H1 (cell line): ENCODE data around the gene CEP135.

ENCODE experiments used
- EP300 ChIP-seq, 2 experiments: IDR thresholded peaks; 1 replicate in 1 of 2; 2 replicates in 1 of 2; pipeline ENCODE4 v1.6.1; 2011 to 2012; ENCODE audit warnings: low read depth in 2 of 2, low read length in 2 of 2, mild to moderate bottlenecking in 2 of 2, borderline replicate concordance in 1 of 2, inconsistent platforms in 1 of 2, moderate library complexity in 1 of 2
- TF ChIP-seq, protein P1 (sequence below), 3 experiments: IDR thresholded peaks; 1 replicate in 2 of 3; 2 replicates in 1 of 3; pipeline versions ENCODE4 v1.5.1 to v1.6.1; 2011; ENCODE audit warnings: low read length in 3 of 3, mild to moderate bottlenecking in 3 of 3, inconsistent platforms in 2 of 3, low read depth in 1 of 3, moderate library complexity in 1 of 3; ENCODE audit not compliant: insufficient read depth in 1 of 3; ENCODE audit errors: control extremely low read depth in 1 of 3

DNA sequence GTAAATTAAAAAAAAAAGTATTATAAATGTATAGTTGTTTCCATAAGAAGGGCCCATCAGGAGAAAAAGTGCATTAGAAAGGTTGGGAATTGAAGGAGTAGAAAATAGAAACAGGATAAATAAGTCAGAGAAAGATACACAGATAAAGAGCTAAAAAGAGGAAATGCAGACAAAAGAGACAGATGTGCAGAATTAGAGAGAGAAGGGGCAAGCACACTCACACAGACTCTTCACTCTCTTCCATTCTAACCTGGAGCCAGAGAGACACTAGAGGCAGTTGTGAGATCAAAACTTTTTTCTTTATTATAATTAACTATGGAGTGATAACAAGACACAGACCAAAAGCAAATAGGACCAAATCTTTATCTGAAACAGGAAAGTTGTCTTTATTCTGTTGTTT, 134.1 kb downstream of the CEP135 start:
- TF ChIP-seq, protein P1, sequence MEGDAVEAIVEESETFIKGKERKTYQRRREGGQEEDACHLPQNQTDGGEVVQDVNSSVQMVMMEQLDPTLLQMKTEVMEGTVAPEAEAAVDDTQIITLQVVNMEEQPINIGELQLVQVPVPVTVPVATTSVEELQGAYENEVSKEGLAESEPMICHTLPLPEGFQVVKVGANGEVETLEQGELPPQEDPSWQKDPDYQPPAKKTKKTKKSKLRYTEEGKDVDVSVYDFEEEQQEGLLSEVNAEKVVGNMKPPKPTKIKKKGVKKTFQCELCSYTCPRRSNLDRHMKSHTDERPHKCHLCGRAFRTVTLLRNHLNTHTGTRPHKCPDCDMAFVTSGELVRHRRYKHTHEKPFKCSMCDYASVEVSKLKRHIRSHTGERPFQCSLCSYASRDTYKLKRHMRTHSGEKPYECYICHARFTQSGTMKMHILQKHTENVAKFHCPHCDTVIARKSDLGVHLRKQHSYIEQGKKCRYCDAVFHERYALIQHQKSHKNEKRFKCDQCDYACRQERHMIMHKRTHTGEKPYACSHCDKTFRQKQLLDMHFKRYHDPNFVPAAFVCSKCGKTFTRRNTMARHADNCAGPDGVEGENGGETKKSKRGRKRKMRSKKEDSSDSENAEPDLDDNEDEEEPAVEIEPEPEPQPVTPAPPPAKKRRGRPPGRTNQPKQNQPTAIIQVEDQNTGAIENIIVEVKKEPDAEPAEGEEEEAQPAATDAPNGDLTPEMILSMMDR (IDR thresholded peaks at IDR 0.05; ENCODE audit: control extremely low read depth in 1 of 3, insufficient read depth in 1 of 3, low read depth in 1 of 3, low read length in 3 of 3), result no peak
- TF ChIP-seq EP300 (IDR thresholded peaks at IDR 0.05; ENCODE audit: borderline replicate concordance in 1 of 2, low read depth in 2 of 2, low read length in 2 of 2), result no peak
